ENCODE data around the gene NAV2.

The NAV2 gene

GRCh38 chr11:19753451-19754106 lies 40.9 kb downstream of the NAV2 start:
- DNase-seq = no peak

GRCh38 chr11:19756675-19757475 lies 44.2 kb downstream of the NAV2 start:
- DNase-seq = no peak

- DNase-seq = no peak
Observed at GRCh38 chr11:19759389-19759788, 46.8 kb downstream of the NAV2 start.

- no peak for DNase-seq
Observed at GRCh38 chr11:19762266-19762665, 49.6 kb downstream of the NAV2 start.

- DNase-seq = no peak
Observed at GRCh38 chr11:19763330-19763729, 50.7 kb downstream of the NAV2 start.

GRCh38 chr11:19766206-19766605 lies 53.6 kb downstream of the NAV2 start:
- no peak for DNase-seq

- no peak for DNase-seq
Observed at GRCh38 chr11:19766810-19767209, 54.2 kb downstream of the NAV2 start.

- no peak for DNase-seq
Observed at GRCh38 chr11:19767627-19768151, 55.1 kb downstream of the NAV2 start.

- DNase-seq = no peak
Observed at GRCh38 chr11:19768197-19768596, 55.6 kb downstream of the NAV2 start.

- DNase-seq = no peak
Observed at GRCh38 chr11:19768815-19769214, 56.2 kb downstream of the NAV2 start.

- DNase-seq = no peak
Observed at GRCh38 chr11:19769820-19770219, 57.2 kb downstream of the NAV2 start.

- DNase-seq = no peak
Observed at GRCh38 chr11:19770277-19770676, 57.6 kb downstream of the NAV2 start.

GRCh38 chr11:19771463-19771862 lies 58.8 kb downstream of the NAV2 start:
- no peak for DNase-seq

- DNase-seq = no peak
Observed at GRCh38 chr11:19772480-19772879, 59.8 kb downstream of the NAV2 start.

GRCh38 chr11:19774329-19774728 lies 61.7 kb downstream of the NAV2 start:
- DNase-seq = no peak

- DNase-seq = no peak
Observed at GRCh38 chr11:19774817-19775580, 62.4 kb downstream of the NAV2 start.

- DNase-seq = no peak
Observed at GRCh38 chr11:19775622-19776021, 63.0 kb downstream of the NAV2 start.

GRCh38 chr11:19777039-19777376 lies 64.4 kb downstream of the NAV2 start:
- DNase-seq = peak; percentile 25

GRCh38 chr11:19777377-19778102 lies 64.9 kb downstream of the NAV2 start:
- DNase-seq = no peak

- DNase-seq = no peak
Observed at GRCh38 chr11:19779740-19780139, 67.1 kb downstream of the NAV2 start.

- DNase-seq = no peak
Observed at GRCh38 chr11:19781351-19781750, 68.7 kb downstream of the NAV2 start.

- DNase-seq = no peak
Observed at GRCh38 chr11:19785265-19785664, 72.6 kb downstream of the NAV2 start.

- DNase-seq = no peak
Observed at GRCh38 chr11:19786644-19787043, 74.0 kb downstream of the NAV2 start.

Data from NCI-H510A treated with DMSO at 0.1 percent for 48 hours (cell line).